H9 (cell line): Measurements from ENCODE around the gene HAPLN2. TPM values are rescaled to one million over a fixed set of nuclear protein-coding genes. Genes with fewer than 3 reads are reported as not detected.

Source experiments
- DNase-seq: peaks from one replicate; pipeline ENCODE4 v3.0.0-alpha.2; 2017
- H2AFZ ChIP-seq: one replicate; pipeline ENCODE4 v1.6.1; 2013; ENCODE audit warnings: mild to moderate bottlenecking, low read length, control low read depth, moderate library complexity
- H2AK5ac ChIP-seq: 2 replicates; pipeline ENCODE4 v1.6.1; 2013; ENCODE audit warnings: low read length, control low read depth, mixed read lengths; ENCODE audit not compliant: insufficient read length
- H2BK120ac ChIP-seq: one replicate; pipeline ENCODE4 v1.6.1; 2013; ENCODE audit warnings: low read depth, mild to moderate bottlenecking, low read length, control low read depth, inconsistent platforms; ENCODE audit not compliant: poor library complexity, severe bottlenecking
- H2BK12ac ChIP-seq: 2 replicates; pipeline ENCODE4 v1.6.1; 2013; ENCODE audit warnings: low read length, control low read depth, mixed read lengths, low read depth; ENCODE audit not compliant: insufficient read length
- H2BK15ac ChIP-seq: 2 replicates; pipeline ENCODE4 v1.6.1; 2013; ENCODE audit warnings: low read depth, low read length, control low read depth
- H2BK20ac ChIP-seq: one replicate; pipeline ENCODE4 v1.6.1; 2013; ENCODE audit warnings: low read depth, mild to moderate bottlenecking, low read length, control low read depth, inconsistent platforms; ENCODE audit not compliant: poor library complexity, severe bottlenecking
- H2BK5ac ChIP-seq: 2 replicates; pipeline ENCODE4 v1.6.1; 2013; ENCODE audit warnings: low read length, control low read depth, mixed read lengths; ENCODE audit not compliant: insufficient read length
- H3K14ac ChIP-seq: 2 replicates; pipeline ENCODE4 v1.6.1; 2013; ENCODE audit warnings: low read length, control low read depth; ENCODE audit not compliant: insufficient read depth
- H3K18ac ChIP-seq: 2 replicates; pipeline ENCODE4 v1.6.1; 2013; ENCODE audit warnings: low read depth, mild to moderate bottlenecking, mixed read lengths, low read length, control low read depth; ENCODE audit not compliant: insufficient read length
- H3K23ac ChIP-seq: 2 replicates; pipeline ENCODE4 v1.6.1; 2013; ENCODE audit warnings: low read length, control low read depth, mixed read lengths, low read depth; ENCODE audit not compliant: insufficient read length
- H3K23me2 ChIP-seq: 2 replicates; pipeline ENCODE4 v1.6.1; 2013; ENCODE audit warnings: low read depth, mild to moderate bottlenecking, mixed read lengths, low read length, control low read depth; ENCODE audit not compliant: insufficient read length, poor library complexity, severe bottlenecking
- H3K27ac ChIP-seq: 2 replicates; pipeline ENCODE4 v1.5.1; 2013; ENCODE audit warnings: low read length, control low read depth, mixed read lengths, low read depth; ENCODE audit not compliant: insufficient read length
- H3K27me3 ChIP-seq: 2 replicates; pipeline ENCODE4 v1.6.1; 2013; ENCODE audit warnings: low read length, control low read depth, inconsistent platforms; ENCODE audit not compliant: insufficient read depth
- H3K4ac ChIP-seq: 2 replicates; pipeline ENCODE4 v1.6.1; 2013; ENCODE audit warnings: low read depth, mild to moderate bottlenecking, control low read depth, inconsistent platforms, low read length, moderate library complexity
- H3K4me1 ChIP-seq: 2 replicates; pipeline ENCODE4 v1.6.1; 2013; ENCODE audit warnings: low read length, control low read depth, inconsistent platforms; ENCODE audit not compliant: insufficient read depth
- H3K4me2 ChIP-seq: 2 replicates; pipeline ENCODE4 v1.6.1; 2013; ENCODE audit warnings: low read length, control low read depth, mixed read lengths; ENCODE audit not compliant: insufficient read length, insufficient read depth
- H3K56ac ChIP-seq: 2 replicates; pipeline ENCODE4 v1.6.1; 2013; ENCODE audit warnings: low read depth, mild to moderate bottlenecking, mixed read lengths, low read length, control low read depth; ENCODE audit not compliant: insufficient read length
- H3K79me1 ChIP-seq: 2 replicates; pipeline ENCODE4 v1.6.1; 2013; ENCODE audit warnings: low read depth, mild to moderate bottlenecking, moderate library complexity, low read length, control low read depth, inconsistent platforms; ENCODE audit not compliant: insufficient read depth, poor library complexity, severe bottlenecking
- H3K79me2 ChIP-seq: 2 replicates; pipeline ENCODE4 v1.6.1; 2013; ENCODE audit warnings: low read length, control low read depth, inconsistent platforms; ENCODE audit not compliant: insufficient read depth
- H3K9ac ChIP-seq: 2 replicates; pipeline ENCODE4 v1.6.1; 2013; ENCODE audit warnings: low read length, control low read depth, mixed read lengths; ENCODE audit not compliant: insufficient read length; ENCODE audit errors: extremely low read depth
- H3K9me3 ChIP-seq: one replicate; pipeline ENCODE4 v1.6.1; 2013; ENCODE audit warnings: low read depth, low read length, inconsistent platforms; ENCODE audit not compliant: control insufficient read depth
- H3T11ph ChIP-seq: one replicate; pipeline ENCODE4 v1.6.1; 2013; ENCODE audit warnings: mild to moderate bottlenecking, low read length, control low read depth, inconsistent platforms
- H4K20me1 ChIP-seq: one replicate; pipeline ENCODE4 v1.6.1; 2013; ENCODE audit not compliant: control insufficient read depth, insufficient read length, insufficient read depth
- H4K5ac ChIP-seq: 2 replicates; pipeline ENCODE4 v1.6.1; 2013; ENCODE audit warnings: low read depth, mild to moderate bottlenecking, mixed read lengths, low read length, control low read depth; ENCODE audit not compliant: insufficient read length
- H4K8ac ChIP-seq: replicated peaks from 2 replicates; pipeline ENCODE4 v1.6.1; 2013; ENCODE audit warnings: low read length, control low read depth, mixed read lengths, low read depth; ENCODE audit not compliant: insufficient read length
- H4K91ac ChIP-seq: 2 replicates; pipeline ENCODE4 v1.6.1; 2013; ENCODE audit warnings: low read depth, mild to moderate bottlenecking, moderate library complexity, mixed read lengths, low read length, control low read depth; ENCODE audit not compliant: insufficient read length
- H3K27ac Mint-ChIP-seq, 3 experiments: 2 replicates in 2 of 3; 3 replicates in 1 of 3; pipeline ENCODE4 v1.8.0; 2020 to 2021; ENCODE audit warnings: mixed read lengths in 3 of 3, mild to moderate bottlenecking in 1 of 3, moderate library complexity in 1 of 3
- H3K27me3 Mint-ChIP-seq: 2 replicates; pipeline ENCODE4 v1.8.0; 2021; ENCODE audit warnings: low read depth, mild to moderate bottlenecking, moderate library complexity, mixed read lengths
- H3K36me3 Mint-ChIP-seq, 3 experiments: 2 replicates in 2 of 3; 3 replicates in 1 of 3; pipeline ENCODE4 v1.8.0; 2020 to 2021; ENCODE audit warnings: low read depth in 3 of 3, mixed read lengths in 3 of 3; ENCODE audit not compliant: insufficient read depth in 1 of 3
- H3K4me1 Mint-ChIP-seq, 2 experiments: 2 replicates each; pipeline ENCODE4 v1.8.0; 2020; ENCODE audit warnings: mixed read lengths in 2 of 2
- H3K4me3 Mint-ChIP-seq, 2 experiments: 2 replicates in 1 of 2; 3 replicates in 1 of 2; pipeline ENCODE4 v1.8.0; 2020 to 2021; ENCODE audit warnings: mild to moderate bottlenecking in 2 of 2, mixed read lengths in 2 of 2, moderate library complexity in 1 of 2
- H3K9me3 Mint-ChIP-seq, 2 experiments: 2 replicates in 1 of 2; 3 replicates in 1 of 2; pipeline ENCODE4 v1.8.0; 2020; ENCODE audit warnings: mild to moderate bottlenecking in 2 of 2, mixed read lengths in 2 of 2, moderate library complexity in 1 of 2
- WGBS: extraction: QIAGEN DNeasy Blood & Tissue Kit; methylation state at CpG from one replicate; pipeline ENCODE4 v1.1.7; 2013; ENCODE audit warnings: missing lambda C conversion rate, low lambda C conversion rate, mixed read lengths; ENCODE audit not compliant: insufficient read length; ENCODE audit errors: extremely low coverage; 5-methylcytosine and 5-hydroxymethylcytosine counted together
- total RNA-seq: library from RNA; stranded (reverse); gene quantifications from 2 replicates; pipeline ENCODE4 v1.2.1, GENCODE V29; 2021
- TF ChIP-seq, protein P1 (sequence below): fragments of 200-600 bp; sonication (generic); conservative IDR thresholded peaks from 3 replicates; pipeline ENCODE4 v1.8.0; 2021; ENCODE audit warnings: antibody characterized with exemption, mild to moderate bottlenecking

HAPLN2 gene
- total RNA-seq, 1 experiment from 2014 or later = 0.46 TPM

- Histone ChIP-seq H3T11ph (no peak overlapping the region), H3K56ac (no peak overlapping the region), H3K23ac (no peak overlapping the region), H2AFZ (no peak overlapping the region), H3K9ac (no peak overlapping the region), H4K5ac (no peak overlapping the region), H3K79me2 (no peaks in the 10 kb centered on the region), H2BK20ac (no peak overlapping the region), H2BK12ac (no peak overlapping the region), H3K18ac (no peak overlapping the region), H3K4ac (no peak overlapping the region), H3K27ac (no peak overlapping the region), H2BK5ac (no peak overlapping the region), H3K4me2 (no peak overlapping the region), H3K27me3 (no peaks in the 10 kb centered on the region; the same call in 1 of the 2 replicates), H4K20me1 (no peaks in the 10 kb centered on the region), H3K14ac (no peak overlapping the region), H2BK120ac (no peak overlapping the region), H4K8ac (no peak overlapping the region), H3K79me1 (no peaks in the 10 kb centered on the region), H2AK5ac (no peak overlapping the region), H3K23me2 (no peaks in the 10 kb centered on the region), H2BK15ac (no peak overlapping the region), H3K9me3 (no peaks in the 10 kb centered on the region), H4K91ac (no peak overlapping the region), H3K4me1 (no peaks in the 10 kb centered on the region; the same call in 1 of the 2 replicates)
- H3K27ac Mint-ChIP-seq = peak overlapping the region in 1 of 3 experiments; percentile 16; a peak in 1 of 7 replicates
- H3K9me3 Mint-ChIP-seq = no peaks in the 10 kb centered on the region
- 0 out of 2 replicates have a peak, but pooled peaks cover 2% of the 10 kb centered on the region for H3K27me3 Mint-ChIP-seq
- no peaks in the 10 kb centered on the region for H3K36me3 Mint-ChIP-seq
- TF ChIP-seq, protein P1, sequence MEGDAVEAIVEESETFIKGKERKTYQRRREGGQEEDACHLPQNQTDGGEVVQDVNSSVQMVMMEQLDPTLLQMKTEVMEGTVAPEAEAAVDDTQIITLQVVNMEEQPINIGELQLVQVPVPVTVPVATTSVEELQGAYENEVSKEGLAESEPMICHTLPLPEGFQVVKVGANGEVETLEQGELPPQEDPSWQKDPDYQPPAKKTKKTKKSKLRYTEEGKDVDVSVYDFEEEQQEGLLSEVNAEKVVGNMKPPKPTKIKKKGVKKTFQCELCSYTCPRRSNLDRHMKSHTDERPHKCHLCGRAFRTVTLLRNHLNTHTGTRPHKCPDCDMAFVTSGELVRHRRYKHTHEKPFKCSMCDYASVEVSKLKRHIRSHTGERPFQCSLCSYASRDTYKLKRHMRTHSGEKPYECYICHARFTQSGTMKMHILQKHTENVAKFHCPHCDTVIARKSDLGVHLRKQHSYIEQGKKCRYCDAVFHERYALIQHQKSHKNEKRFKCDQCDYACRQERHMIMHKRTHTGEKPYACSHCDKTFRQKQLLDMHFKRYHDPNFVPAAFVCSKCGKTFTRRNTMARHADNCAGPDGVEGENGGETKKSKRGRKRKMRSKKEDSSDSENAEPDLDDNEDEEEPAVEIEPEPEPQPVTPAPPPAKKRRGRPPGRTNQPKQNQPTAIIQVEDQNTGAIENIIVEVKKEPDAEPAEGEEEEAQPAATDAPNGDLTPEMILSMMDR = no peak
- H3K4me3 Mint-ChIP-seq = no peak overlapping the region
- no CpG with 5 or more reads among the region's 21 CpGs for WGBS
- DNase-seq = no peak
- peaks cover 19% of the 10 kb centered on the region in 2 experiments for H3K4me1 Mint-ChIP-seq
These were observed 37.4 kb upstream of the HAPLN2 start for GRCh38 chr1:156581661-156582387.
